HEK293T (cell line): ENCODE measurements around the gene GINS2.

Experiments used
- BHLHE40 ChIP-seq: fragments of 450-650 bp; IDR thresholded peaks from 2 replicates; pipeline ENCODE4 v1.6.1; 2016; ENCODE audit warnings: mild to moderate bottlenecking, moderate library complexity, borderline replicate concordance
- CTBP1 ChIP-seq: fragments of 450-650 bp; IDR thresholded peaks from 2 replicates; pipeline ENCODE4 v1.6.1; 2016; ENCODE audit warnings: borderline replicate concordance
- ELF4 ChIP-seq: fragments of 450-650 bp; IDR thresholded peaks from 2 replicates; pipeline ENCODE4 v1.6.1; 2017; ENCODE audit warnings: antibody characterized with exemption
- FOXA1 ChIP-seq: fragments of 450-650 bp; IDR thresholded peaks from 2 replicates; pipeline ENCODE4 v1.6.1; 2016; ENCODE audit warnings: mild to moderate bottlenecking
- FOXM1 ChIP-seq: fragments of 450-650 bp; IDR thresholded peaks from 2 replicates; pipeline ENCODE4 v1.6.1; 2017; ENCODE audit warnings: mild to moderate bottlenecking, borderline replicate concordance
- HDGF ChIP-seq: fragments of 450-650 bp; IDR thresholded peaks from 2 replicates; pipeline ENCODE4 v1.6.1; 2017; ENCODE audit warnings: antibody characterized with exemption, borderline replicate concordance
- L3MBTL2 ChIP-seq: fragments of 450-650 bp; conservative IDR thresholded peaks from 2 replicates; pipeline ENCODE4 v1.6.1; 2016; ENCODE audit warnings: mild to moderate bottlenecking
- LEF1 ChIP-seq: fragments of 450-650 bp; IDR thresholded peaks from 2 replicates; pipeline ENCODE4 v1.6.1; 2017; ENCODE audit warnings: mild to moderate bottlenecking, borderline replicate concordance
- NFRKB ChIP-seq: fragments of 450-650 bp; IDR thresholded peaks from 2 replicates; pipeline ENCODE4 v1.6.1; 2016; ENCODE audit warnings: mild to moderate bottlenecking, moderate library complexity
- SP1 ChIP-seq: fragments of 450-650 bp; IDR thresholded peaks from 2 replicates; pipeline ENCODE4 v1.6.1; 2017
- SUZ12 ChIP-seq: fragments of 450-650 bp; IDR thresholded peaks from 2 replicates; pipeline ENCODE4 v1.6.1; 2016; ENCODE audit warnings: mild to moderate bottlenecking
- TARDBP ChIP-seq: fragments of 450-650 bp; IDR thresholded peaks from 2 replicates; pipeline ENCODE4 v1.6.1; 2016
- ZNF384 ChIP-seq: fragments of 450-650 bp; IDR thresholded peaks from 2 replicates; pipeline ENCODE4 v1.6.1; 2016

DNA sequence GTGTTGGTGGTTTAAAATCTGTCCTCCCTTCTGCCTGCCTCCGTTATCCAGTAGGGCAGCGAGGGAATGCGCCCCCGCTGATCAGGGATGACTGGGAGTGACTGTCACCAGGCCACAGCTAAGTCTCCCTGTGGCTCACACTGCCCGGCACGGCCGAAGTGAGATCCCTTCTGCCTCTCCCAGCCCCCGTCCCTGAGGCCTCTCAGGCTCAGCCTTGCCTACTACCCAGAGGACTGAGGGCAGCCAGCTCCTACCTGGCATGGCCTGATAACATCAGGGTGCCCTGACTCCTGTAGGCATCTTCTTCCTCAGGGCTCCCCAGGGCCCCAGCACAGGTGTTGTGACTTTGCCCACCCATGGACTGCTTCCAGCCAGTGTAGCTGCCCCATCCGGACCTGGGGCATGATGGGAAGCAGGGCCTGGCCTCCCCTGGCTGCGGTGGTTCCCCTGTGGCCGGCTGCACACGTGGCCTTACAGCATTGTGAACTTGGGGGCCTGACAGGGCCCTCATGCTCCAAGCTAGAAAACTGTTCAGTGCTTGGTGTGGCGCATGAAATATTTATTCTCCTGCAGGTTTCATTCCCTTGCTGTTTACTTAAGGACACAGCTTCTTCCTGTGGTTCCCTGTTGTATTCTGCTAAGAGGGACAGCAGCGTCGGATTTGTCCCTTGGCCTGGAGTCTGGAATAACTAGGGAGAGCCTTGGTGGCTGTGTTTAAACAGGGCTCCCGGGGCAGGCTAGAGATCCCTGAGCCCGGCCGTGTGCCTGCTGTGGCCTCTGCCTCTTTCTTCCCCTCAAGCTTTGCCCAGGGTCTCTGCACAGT is 30.0 kb downstream of the GINS2 start:
- no peak for TF ChIP-seq ZNF384
- TF ChIP-seq BHLHE40 = no peak
- no peak for TF ChIP-seq LEF1
- no peak for TF ChIP-seq FOXA1
- TF ChIP-seq ELF4 = no peak
- TF ChIP-seq SP1 = no peak
- TF ChIP-seq L3MBTL2 = no peak
- TF ChIP-seq TARDBP = no peak
- no peak for TF ChIP-seq HDGF
- no peak for TF ChIP-seq FOXM1
- TF ChIP-seq SUZ12 = no peak
- no peak for TF ChIP-seq CTBP1
- TF ChIP-seq NFRKB = no peak
